Superior temporal gyrus (tissue), 1 donor: ENCODE results near the gene RCOR1.

ENCODE experiments used
- DNase-seq: peaks from one replicate; pipeline ENCODE4 v3.0.0-alpha.2; 2016; ENCODE audit errors: extremely low spot score

Gene RCOR1

DNA sequence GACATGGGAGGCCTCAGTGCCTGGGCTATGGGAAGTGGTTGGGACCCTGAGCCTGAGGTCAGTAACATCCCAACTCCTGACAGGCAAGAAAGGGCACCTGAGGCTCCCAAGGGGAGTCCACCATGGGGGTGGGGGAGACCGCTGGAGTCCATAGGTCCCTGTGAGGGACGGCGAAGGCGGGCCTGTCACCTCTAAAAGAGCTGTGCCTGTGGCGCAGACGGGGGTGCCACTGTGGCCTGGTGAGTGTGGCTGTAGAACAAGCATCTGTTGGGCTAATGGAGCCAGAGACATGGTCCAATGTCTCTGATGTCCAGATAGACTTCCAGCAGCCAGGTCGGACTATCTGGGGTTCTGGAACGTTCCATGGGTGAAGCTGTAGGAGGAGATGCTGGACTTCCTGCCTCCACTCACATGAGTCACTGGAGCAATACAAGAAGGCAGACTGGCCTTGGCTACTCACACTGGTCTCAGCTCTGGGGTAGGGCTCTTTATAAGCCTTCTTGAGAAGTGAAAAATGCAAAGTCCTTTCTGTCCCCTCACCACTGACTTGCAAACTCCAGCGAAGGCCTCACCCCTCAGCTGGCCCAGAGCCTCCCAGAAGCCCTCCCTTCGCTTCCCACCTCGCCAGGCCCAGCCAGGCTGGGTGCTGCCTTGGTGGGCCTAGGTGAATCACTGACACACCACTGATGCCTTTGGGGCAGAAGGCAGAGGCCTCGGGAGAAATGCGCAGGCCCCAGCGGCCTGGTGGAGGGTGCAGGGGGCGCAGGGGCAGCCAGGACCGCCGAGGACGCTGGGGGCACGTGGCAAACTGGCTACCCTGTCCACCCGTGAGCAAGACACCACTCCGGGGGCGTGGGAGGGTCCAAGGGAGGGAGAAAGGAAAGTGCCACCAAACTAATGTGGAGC lies 183.7 kb downstream of the RCOR1 start:
- DNase-seq, result peak; percentile 25

DNA sequence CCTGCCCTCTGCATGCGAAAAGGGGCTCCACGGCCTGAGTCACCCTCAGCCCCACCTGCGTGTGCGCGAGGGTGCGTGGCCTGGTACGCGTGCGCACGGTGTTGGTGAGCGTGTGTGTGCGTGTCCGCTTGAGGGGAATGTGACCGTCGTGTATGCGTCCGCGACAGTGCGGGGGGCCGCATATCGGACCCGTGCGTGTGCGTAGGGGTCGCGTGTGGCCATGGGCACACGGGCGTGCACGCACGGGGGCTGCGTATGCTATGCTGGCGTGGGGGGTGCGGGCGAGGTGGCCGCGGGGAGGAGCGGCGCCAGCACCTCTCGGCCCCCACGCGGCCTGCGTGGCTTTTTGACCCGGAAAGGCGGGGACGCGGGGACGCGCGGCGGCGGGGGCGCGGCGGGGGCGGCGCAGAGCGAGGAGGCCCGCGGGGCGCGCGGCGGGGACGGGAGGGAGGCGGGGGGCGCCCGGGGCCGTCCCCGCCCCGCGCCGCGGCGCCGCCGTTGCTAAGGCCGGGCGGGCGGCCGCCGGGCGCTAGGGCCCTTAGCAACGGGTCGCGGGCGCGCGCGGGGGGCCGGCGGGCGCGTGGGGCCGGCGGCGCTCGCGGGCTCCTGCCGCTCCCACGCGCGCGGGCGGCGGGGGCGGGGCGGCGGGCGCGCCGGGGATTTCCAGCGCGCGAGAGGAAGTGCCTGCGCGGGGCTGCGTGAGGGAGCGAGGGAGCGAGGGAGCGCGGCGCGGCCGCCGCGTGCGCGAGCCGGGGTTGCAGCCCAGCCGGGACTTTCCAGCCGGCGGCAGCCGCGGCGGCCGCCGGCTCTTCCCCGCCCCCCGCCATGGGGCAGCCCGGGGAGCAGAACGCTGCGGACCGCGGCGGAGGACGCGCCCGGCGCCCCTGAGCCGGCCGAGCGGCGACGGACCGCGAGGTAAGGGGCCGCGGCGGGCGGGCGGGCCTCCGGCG lies 184.6 kb downstream of the RCOR1 start, which contains the start of gene TRAF3:
TRAF3 (plus strand) TSS at position 689 of the 950 bp plus-strand sequence. CDS start 92,753 bp downstream, outside the sequence.
- DNase-seq, result peak; percentile 55

DNA sequence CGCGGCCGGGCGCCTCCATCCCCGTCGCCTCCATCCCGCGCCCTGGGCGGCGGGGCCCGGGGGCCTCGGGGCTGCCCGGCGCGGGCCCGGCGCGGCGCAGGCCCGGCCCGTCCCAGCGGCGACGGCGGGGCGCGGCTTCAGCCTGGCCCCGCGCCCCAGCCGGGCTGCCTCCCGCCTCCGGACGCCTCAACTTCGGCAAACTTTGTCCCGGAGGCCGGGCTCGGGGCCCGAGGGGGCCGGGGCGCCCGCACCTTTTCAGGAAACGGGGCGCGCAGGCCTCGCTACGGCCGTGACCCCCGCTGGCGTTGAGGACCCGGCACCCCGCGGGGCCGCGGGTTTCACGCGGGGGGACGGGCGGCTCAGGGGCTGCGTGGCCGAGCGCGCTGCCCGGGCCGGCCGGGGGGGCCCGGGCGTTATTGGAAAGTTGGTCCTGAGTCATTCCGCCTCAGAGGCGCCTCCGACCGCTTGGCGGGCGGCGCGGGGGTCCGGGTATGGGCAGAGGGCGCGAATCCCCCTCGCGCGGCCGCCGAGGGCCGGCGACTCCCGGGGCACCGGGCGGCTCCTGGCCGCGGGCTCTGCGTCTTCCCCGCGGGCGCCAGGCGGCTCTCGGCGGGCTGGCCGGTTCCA lies 185.4 kb downstream of the RCOR1 start:
- DNase-seq, result no peak

DNA sequence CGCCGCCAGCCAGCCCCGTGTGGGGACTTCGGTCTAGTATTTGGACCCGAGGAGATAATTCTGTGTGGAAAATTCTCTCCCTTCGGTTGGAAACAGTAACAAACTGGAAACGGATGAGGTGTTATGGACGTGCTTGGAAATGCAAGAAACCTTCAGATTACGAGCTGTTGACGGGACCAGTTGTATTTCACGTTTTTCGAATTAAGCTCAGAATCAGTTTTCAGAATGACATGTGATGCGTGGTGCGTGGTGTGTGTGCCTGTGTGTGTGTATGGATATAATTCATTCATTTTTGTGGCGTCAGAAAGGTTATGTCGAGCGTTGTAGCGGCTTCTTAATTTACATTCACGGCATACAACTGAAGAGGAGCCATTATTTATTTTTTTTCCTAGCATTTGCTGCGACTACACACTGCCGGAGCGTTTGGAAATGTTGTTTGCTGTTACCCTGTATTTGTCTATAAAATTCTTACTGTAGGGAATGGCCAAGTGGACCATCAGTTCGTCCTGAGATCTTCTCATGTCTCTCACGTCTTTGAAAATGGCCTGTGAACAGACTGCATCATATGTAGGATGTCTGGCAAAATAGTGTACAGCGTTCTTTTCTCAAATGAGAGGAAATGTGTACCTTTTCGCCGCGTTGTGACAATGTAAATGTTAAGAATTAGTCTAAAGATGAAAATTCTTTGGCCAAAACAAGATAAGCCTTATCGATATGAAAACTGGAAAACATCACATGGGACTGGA lies 186.1 kb downstream of the RCOR1 start:
- DNase-seq, result peak; percentile 58

DNA sequence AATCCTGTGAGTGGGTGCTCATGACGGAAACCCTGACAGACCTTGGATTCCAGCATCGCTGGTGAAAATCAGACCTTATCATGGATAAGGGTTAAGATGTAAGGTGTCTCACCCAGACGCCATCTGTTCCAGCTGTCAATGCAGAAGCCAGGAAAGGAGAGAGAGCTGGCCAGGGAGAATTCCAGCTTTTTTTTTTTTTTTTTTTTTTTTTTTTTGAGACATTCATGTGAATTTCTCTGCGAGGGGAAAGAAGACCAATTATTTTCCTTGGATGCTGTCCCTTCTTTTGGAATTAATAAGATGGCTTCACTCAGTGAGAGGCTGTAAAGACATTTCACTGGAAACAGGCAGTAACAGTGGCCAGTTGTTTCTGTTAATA lies 186.6 kb downstream of the RCOR1 start:
- peak; percentile 41 for DNase-seq

DNA sequence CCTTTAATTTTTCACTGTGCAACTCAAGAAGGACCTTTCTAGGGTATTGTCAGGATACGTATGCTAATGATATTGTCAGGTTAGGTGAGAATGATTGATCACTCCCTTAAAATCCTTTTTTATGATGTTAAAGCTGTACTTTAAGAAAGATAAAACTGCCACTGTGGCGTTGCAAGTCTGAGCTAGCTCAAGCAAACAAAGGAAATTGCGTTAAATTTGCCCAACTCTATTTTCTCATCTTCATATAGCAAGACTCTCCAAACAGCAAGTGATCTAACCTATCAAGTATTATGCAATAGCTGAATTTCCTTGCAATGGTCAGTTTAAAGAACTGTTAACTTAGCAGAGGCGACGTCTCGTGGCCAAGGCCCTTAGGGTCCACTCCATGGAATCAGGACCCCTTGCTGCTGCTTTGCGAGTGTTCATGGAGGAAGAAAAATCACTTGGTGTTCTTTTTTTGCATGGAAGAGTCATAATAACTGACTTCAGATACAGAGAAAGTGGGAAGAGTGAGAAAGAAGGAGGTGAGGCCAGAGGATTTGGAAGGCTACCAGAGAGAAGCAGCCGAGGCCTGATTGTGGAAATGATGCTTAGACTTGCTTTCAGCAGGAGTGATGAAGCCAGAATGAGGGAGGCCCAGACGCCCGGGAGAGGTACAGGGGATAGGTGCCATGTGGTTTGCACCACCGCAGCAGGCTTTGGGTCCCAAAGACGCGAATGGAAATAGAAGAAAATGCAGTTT lies 187.3 kb downstream of the RCOR1 start:
- DNase-seq, result peak; percentile 62
